Effector CD4-positive, alpha-beta T cell (primary cell): ENCODE measurements around the gene NOL4L.

ENCODE experiments used
- DNase-seq: peaks from one replicate; pipeline ENCODE4 v3.0.0-alpha.2; 2020

NOL4L gene

GRCh38 chr20:32613192-32614053 lies 28.3 kb upstream of the NOL4L start:
- no peak for DNase-seq

DNA sequence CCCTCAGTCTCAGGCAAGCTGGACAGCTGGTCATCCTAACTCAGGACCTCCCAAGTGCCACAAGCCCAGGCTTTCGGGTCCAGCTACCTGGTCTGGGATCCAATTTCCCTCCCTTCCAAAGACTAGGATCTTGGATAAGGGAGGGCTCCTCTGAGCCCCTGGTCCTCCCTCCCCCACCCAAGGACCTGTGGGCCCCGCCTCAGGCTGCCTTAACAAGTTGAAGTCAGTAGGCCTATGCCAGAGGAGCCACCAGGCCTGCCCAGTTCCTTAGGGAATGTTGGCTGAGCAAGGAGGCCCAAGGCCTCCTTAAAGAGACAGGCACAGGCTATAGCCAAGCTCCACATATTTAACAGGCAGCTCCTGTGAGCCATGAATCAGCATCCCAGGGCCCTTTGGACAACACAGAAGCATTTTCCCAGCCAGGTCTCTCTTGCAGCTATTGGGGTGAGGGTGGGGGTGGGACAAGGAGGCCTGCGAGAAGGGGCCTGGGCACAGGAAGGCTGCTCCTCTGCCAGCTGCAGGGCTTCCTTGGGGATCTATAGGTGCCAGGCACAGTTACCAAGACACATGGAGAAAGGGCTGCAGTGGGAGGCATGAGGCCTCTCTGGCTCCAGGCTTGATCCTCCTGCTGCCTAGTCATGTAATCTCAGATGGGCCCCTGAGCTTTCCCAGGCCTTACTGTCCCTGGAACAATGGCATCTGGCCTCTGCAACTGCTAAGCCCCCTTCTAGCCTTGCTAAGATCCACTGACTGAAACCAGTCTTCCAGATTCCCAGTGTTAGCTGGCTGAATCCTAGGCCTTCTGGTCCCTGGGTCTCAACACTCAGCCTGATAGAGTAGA lies 27.4 kb upstream of the NOL4L start:
- DNase-seq = no peak

DNA sequence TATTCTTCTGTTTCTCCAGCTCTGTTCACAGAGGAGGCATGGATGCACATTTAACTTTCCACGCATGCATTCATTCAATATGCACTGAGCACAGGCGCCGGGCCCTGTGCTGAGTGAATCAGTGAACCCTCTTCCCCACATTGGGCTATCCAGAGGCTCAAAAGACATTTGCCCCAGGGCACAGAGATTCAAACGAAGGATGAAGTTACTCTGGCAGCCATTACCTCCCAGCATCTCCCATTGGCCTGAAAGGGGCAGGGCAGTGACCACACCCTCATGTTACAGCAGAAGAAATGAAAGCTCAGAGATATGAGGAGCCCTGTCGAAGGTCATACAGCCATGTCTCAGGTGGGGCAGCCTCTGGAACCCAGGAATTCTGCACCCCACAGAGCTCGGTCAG lies 26.7 kb upstream of the NOL4L start:
- DNase-seq = no peak

GRCh38 chr20:32611286-32611685 lies 26.2 kb upstream of the NOL4L start:
- no peak for DNase-seq

DNA sequence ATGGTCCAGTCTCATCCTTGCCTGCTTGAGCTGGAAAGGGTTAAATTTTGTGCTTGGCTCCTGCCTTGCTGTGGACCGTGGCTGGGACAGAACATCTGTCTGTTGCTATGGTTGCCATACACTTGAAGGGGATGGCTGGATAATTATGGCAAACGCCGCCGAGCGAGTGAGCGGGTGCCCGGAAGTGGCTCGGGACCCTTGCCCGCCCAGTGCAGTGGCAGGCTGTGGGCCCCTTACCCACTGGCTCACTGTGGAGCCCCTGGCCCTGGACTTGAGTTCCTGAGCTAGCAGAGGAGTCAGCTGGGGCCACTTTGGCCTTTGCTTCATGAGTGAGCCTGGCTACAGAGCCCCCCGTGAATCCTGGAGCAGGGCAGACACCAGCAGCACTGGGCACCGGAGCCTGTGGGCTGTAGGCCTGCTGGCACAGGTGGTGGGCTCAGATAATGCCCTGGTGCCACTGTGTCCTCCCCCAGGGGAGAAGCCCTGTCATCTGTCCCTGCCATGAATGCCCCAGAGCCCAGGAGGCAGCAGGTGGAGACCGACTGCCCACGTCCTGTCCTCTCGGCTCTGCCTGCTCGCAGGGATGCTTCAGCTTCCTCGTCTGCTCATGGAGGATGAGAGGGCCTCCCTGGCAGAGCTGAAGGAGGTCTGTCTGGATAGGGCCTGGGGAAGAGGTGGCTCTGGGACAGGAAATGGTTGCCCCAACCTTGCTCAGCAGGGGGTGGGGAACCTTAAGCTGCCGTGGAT lies 25.5 kb upstream of the NOL4L start:
- no peak for DNase-seq

DNA sequence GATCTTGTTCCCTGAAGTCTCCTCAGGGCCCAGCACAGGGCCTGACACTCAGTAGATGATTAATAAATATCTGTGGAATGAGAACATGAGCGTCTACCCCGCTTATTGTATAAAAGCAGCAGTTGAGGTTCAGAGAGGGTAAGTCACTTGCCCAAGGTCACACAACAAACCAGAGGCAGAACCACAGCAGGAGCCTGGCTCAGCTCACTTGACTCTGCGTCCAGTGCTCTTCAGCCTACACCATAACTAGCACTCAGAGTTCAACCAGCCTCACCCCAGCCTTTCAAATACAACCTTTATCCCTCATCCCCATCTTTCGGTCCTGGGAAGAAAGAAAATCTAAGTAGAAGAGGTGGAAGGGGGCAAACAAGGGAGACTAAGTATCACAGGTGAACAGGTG lies 24.9 kb upstream of the NOL4L start:
- DNase-seq = no peak

DNA sequence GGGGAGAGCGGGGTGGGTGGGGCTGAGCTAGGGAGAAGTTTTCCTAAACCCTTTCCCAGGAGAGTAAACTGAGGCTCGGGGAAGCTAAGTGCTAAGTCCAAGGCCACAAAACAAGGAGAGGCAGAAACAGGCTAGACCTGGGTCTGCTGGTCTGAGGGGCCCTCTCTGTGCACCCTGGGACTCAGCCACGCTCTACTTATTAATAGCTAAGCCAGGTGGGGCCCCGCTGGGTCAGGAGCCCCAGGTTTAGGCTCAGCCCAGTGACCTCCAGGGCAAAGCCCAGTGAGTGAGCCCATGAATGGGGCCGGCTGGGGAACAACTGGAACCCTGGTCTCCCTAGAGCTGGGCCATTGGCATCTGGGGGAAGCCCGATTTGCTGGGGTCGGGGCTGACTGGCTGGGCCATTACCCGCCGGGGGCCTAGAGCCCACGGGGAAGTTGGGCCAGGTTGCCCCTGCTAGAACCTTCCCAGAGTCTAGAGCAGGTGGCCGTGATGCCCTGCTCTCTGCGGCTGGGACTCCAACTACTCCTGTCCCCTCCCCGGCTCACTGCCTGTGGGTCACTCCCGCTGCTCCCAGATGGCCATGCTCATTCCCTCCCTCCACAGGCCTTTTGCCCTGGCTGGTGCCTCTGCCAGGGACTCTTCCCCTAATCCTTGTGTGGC lies 24.1 kb upstream of the NOL4L start:
- DNase-seq = no peak

DNA sequence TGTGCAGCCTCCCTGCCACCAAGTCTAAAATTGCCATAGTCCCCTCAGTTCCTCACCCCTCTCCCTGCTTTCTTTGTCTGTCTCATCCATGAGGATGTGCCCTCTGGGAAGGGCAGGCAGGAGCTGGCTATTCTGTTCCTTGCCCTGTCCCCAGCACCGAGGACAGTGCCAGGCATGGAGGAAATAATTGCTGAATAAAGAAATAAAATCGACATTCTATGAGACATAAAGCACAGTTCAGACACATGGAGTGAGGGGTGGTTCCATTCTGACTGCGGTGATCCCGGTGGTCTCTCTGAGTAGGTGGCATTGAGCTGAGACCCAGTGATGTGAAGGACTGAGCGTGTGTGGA lies 23.5 kb upstream of the NOL4L start:
- no peak for DNase-seq

GRCh38 chr20:32607727-32608663 lies 22.9 kb upstream of the NOL4L start:
- DNase-seq = no peak

- no peak for DNase-seq
Observed at GRCh38 chr20:32607324-32607723, 22.2 kb upstream of the NOL4L start.

DNA sequence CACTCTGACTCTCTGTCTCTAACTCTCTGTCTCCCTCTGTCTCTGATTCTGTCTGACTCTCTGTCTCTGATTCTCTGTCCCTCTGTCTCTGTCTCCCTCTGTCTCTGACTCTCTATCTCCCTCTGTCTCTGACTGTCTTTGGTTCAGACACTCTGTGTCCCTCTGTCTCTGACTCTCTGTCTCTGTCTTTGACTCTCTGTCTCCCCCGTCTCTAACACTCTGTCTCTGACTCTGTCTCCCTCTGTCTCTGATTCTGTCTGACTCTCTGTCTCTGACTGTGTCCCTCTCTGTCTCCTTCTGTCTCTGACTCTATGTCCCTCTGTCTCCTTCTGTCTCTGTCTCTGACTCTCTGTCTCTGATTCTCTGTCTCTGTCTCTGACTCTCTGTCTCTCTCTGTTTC lies 21.7 kb upstream of the NOL4L start:
- no peak for DNase-seq

- DNase-seq = no peak
Observed at GRCh38 chr20:32606107-32606506, 21.0 kb upstream of the NOL4L start.

GRCh38 chr20:32605167-32605656 lies 20.1 kb upstream of the NOL4L start:
- DNase-seq = no peak

- DNase-seq = no peak
Observed at GRCh38 chr20:32603046-32603726, 18.1 kb upstream of the NOL4L start.

- DNase-seq = no peak
Observed at GRCh38 chr20:32602273-32602672, 17.1 kb upstream of the NOL4L start.

DNA sequence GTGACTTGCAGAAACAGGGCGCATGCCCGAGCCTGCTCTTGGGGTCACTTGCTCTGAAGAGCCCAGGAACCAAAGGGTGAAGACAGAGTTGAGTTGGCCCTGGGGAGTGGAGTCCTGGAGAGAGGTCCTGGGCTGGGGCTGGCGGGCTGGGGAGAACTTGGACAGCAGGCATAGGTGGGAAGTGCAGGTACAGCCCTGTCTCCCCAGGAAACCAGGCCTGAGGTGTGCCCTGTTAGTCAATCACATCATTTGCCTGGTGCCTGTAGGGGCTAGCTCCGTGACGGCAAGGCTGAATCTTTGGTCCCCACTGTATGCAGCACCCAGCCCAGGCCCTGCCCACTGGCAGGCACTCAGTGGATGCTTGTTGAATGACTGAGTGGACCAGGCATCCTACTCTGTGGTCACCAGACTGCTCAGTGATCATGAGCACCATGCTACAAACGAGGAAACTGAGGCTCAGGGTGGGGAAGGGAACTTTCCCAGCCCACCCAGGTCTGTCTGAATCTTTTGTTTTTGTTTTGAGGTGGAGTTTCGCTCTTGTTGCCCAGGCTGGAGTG lies 15.6 kb upstream of the NOL4L start:
- DNase-seq = no peak

GRCh38 chr20:32599783-32600340 lies 14.7 kb upstream of the NOL4L start:
- no peak for DNase-seq

DNA sequence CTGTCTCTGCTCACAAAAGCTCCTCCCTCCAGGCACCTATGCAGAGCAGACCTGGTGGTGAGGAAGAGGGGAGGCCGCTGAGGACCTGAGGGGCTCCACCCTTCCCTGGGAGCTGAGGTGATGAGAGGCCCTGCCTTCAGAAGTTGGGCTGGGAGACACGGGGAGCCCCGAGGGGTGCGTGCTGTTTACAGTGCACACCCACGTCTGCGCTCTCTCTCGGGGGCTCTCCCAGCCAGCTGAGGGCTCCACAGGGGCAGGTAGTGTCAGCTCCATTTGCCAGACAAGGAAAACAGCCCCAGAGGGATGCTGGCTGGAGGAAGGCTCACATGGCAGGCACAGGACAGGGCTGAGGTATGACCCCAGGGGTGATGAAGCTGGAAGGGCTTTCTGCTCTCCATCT lies 13.5 kb upstream of the NOL4L start:
- no peak for DNase-seq

- no peak for DNase-seq
Observed at GRCh38 chr20:32597714-32598113, 12.6 kb upstream of the NOL4L start.

DNA sequence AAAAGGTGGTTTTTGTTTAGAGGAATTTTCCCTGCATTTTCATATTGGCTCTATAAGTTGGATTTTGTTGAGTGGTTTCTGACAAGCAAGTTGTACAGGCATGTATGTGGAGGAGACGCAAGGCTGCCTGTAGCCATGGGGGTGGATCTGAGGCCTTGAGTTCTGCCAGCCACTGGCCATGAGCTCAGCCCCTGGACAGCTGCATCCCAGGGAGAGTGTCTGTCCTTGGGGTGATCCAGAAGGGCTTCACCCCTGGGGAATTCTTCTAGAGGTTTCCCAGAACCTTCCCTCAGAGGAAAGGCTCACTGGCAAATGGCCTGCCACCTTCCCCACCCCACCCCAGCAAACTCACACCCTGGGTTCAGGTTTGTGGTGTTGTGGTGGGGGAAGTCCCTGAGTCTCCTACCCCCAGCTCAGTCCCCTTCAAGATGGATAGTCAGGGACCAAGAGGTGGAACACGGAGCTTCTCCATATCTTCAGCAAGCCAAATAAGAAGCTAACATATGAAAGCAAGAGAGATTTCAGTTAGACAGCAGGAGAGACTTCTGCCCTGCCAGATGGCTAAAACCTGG lies 11.6 kb upstream of the NOL4L start:
- no peak for DNase-seq
